M059J (cell line): ENCODE measurements around the gene ARHGEF19. TPM values are rescaled to one million over a fixed set of nuclear protein-coding genes. Genes with fewer than 3 reads are reported as not detected.
"Not testable (repeated sequence)": the region's sequence is repeated elsewhere in the genome, so short reads cannot be mapped to it uniquely, and the experiment has no call there.

Source experiments
- DNase-seq: peaks from one replicate; pipeline ENCODE4 v3.0.0-alpha.2; 2012; ENCODE audit warnings: low read depth
- total RNA-seq: library from RNA; depleted of rRNA; stranded (reverse); fragments of >200 nt; shearing (Covaris generic); gene quantifications from 2 replicates; pipeline ENCODE4 v1.2.3, GENCODE V29; 2014

ARHGEF19 gene
- total RNA-seq, 1 experiment from 2014 or later = 3.2 TPM

DNA sequence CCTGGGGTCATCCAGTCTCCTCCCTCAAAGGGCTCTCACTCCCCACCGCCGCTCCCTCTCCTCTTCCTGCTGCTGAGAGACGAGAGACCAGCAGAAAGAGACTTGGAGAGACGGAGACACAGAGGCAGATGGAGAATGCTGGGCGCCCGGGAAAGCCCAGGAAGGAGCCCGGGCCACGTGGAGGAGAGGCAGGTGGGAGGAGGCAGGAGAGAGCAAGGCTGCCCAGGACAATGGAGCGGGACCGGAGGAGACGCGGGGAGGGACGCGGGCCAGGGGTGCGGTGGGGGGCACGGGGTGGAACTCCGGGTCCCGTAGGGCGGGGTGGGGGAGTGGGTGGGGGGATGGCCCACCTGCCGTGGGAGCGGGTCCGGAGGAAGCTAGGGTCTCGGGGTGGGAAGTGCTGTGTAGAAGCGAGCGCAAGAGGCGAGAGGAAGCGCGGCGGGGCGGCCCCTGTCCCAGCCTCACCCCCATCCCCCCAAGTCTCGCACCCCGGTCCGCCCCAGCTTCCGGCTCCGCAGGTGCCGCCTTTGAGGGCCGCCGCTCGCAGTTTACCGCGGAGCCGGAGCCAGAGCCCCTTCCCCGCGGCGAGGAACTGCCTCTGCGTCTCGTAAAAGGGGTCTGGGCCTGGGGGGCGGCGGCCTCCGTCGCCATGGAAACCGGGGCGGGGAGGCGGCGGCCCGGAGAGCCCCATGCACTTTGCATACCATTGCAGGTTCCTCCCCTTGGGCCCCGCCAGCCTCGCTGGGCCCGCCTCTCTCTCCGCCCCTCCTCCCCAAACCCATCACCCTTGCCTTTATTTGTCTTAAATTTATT, 44.9 kb downstream of the ARHGEF19 start:
- peak; percentile 17 for DNase-seq

DNA sequence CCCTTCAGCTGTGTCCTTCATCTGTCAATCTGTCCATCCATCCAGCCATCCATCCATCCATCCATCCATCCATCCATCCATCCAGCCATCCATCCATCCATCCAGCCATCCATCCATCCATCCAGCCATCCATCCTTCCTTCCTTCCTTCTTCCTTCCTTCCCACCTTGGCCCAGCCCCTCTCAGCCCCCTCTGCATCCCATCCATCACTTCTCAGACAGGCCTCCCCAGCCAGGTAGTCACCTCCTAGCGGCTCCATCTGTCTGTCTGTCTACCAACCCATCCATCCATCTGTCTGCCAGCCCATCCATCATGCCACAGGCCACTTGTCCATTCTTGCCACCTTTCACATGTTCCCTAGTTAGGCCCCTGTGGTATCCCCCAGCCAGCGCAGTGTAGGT, 46.3 kb downstream of the ARHGEF19 start:
- DNase-seq = no peak

DNA sequence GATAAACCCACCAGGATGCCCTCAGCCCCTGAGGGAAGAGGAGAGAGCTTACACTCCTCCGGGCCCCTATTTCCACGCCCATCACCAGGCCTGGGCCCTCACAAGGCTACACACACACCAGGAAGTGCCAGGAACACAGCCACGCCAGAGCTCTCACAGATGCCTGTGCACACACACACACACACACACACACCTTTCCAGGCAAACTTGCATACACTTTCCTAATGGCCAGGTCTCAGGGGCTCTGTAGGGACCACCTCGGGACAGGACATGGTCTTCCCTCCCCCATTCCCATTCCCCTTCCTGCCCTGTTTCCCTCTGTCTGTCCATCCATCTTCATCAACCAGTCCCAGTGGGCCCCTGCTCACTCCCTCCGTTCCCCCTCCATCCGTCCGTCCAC, 46.9 kb downstream of the ARHGEF19 start:
- peak; percentile 9 for DNase-seq

DNA sequence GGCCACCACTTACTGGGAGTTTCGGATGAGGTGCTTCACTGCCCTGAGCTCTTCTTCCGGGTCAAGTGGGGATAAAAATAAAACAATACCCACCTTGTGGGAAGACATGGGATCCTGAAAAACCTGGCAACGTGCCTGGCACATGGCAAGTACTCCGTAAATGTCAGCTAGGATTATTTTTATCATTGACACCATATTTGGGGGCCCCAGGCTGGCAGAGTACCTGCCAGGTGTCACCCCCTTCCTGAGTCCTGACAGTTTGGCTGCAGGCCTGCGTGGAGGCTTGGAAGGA, 47.4 kb downstream of the ARHGEF19 start:
- DNase-seq = peak; percentile 6

DNA sequence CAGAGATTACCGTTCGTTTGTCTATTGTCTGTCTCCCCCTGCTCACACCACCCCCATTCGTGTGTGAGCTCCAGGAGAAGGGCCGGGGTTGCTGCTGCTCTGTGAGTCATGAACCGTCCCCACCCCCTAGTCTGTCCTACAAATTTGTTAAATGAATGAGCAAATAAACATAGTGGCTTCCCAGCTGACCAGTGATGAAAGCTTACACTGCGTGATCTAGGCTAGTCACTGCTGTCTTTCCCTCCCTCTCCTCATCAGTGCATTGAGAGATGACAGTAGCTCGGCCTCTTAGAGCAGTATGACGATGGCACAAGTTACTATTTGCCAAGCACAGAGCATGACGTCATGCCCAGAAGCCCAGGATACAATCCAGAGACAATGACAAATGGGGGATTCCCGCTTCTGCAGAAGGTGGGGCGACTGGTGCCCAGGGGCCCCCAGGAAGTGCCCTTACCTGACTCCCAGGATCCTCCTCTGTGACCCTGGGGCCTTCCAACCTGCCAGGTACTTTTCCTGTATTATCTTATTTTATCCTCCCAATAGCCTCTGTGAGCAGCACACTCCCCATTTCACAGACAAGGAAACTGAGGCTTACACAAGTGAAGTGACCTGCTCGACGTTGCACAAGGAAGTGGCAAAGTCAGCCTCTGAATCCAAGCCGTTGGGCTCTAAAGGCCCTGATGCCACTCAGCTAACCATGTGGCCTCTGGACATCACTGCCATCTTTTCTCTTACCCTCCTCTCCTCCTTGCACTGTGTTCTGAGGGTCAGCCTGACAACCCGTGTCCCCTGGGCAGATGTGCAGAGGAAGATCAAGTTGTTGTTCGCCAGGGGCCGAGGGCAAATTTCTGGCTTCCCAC, 48.0 kb downstream of the ARHGEF19 start:
- DNase-seq = peak; percentile 98

DNA sequence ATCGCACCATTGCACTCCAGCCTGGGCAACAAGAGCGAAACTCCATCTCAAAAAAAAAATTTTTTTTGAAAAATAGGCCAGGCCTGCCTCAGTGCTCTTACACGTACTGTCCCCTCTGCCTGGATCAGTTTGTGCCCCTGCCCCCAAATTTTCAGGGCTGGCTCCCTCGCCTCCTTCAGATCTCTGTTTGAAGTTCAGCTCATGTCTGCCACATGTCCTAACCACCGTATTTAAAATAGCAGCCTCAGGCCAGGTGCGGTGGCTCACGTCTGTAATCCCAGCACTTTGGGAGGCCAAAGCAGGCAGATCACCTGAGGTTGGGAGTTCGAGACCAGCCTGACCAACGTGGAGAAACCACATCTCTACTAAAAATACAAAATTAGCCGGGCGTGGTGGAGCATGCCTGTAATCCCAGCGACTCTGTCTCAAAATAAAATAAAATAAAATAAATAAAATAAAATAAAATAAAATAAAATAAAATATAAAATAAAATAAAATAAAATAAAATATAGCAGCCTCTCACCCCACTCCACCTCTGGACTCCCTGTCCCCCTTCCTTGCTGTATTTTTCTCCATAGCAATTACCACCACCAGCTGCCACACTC, 48.7 kb downstream of the ARHGEF19 start:
- DNase-seq = not testable (repeated sequence)

DNA sequence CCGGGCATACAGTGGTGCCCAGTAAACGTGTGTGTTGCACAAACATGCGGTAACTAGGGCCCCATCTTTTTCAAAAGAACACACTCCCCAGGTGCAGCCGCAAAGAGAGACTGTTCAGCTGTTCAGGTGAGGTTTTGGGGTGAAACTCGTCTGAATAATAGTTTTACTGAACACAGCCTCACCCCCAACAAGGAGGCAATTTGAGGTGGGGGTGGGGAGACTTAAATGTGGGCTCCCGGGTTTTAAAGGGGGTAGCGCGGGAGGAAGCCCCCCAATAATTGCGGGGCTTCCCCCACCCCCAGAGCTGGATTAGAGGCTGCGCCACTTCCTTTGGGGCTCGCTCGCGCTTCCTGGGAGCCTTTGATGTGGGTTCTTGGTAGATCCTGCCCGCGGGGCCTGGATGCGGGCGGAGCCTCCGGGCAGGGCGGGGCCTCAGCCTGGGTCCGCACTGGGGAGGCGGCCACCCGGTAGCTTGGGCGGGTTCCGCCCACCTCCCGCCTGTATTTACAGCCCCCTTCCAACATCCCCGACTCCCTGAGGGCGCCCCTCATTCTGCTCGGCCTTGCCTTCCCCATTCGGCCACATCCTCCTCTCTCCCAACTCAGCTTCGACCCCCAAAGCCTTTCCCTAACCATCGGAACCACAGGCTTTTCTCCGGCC, 50.2 kb downstream of the ARHGEF19 start:
- DNase-seq = no peak

DNA sequence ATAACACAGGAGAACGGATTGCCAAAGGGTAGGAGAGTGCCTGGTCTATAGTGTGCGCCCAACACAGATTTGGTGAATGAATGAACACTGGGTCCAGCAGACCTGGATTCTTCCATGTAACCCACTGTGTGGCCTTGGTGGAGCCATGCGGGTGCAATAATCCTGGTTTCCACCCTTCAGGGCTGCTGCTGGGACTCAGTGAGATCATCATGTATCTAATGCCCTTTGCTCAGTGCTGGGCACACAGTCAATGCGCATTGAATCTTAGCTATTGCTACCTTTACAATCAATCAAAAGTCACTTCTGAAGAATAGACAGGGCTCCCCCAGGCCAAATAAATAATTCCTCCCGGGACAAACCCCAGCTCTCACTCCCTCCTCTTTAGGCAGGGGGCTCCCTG, 50.7 kb downstream of the ARHGEF19 start:
- no peak for DNase-seq

DNA sequence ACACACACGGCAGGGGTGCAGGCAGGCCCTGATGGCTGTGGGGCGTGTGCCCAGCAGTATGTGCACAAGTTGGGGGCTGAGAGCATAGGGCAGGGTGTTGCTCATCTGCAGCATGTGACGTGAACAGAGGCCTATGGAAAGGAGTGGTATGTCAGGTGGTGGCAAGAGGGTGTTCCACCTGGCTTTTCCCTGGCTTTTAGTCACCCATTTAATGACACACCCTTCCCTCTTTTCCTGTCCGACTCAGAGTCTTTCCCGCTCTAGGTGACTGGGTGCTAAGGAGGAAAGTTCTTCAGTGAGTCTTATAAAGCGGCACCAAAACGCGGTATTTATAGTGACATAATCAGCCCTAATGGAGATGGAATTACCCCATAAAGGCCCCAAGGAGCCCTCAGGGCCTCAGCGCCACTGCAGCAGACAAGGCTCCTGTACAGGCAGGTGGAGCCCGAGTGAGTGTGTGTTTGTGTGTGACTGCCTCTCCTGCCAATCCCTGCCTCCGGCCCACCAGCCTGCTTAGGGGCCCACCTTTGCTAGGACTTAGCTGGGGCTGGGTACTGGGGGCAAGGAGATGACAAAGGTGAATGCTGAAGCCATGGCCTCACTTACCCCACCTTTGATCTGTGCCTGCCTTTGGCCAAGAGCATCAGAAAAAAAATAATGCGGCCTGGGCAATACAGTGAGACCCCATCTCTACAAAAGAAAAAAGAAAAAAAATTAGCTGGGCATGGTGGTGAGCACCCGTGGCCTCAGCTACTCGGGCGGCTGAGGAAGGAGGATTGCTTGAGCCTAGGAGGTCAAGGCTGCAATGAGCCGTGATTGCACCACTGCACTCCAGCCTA, 53.2 kb downstream of the ARHGEF19 start:
- peak; percentile 71 for DNase-seq

DNA sequence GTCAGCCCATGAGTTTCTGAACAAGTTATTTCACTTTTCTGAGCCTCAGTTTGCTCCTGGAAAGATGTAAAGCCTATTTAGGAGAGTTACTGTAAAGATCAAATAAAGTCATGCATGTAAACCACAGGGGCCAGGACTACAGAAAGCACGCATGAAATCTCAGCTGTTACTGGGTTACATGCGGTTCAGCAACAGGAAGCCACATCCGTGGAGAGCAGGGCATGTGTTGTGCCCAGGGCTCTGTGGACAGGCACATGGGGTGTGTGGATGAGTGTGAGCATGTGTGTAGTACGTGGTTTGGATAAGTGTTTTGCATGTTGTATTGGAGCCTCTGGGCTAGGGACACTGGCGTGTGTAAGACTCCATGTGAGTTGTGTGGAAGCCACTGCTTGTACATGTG, 54.4 kb downstream of the ARHGEF19 start:
- no peak for DNase-seq

DNA sequence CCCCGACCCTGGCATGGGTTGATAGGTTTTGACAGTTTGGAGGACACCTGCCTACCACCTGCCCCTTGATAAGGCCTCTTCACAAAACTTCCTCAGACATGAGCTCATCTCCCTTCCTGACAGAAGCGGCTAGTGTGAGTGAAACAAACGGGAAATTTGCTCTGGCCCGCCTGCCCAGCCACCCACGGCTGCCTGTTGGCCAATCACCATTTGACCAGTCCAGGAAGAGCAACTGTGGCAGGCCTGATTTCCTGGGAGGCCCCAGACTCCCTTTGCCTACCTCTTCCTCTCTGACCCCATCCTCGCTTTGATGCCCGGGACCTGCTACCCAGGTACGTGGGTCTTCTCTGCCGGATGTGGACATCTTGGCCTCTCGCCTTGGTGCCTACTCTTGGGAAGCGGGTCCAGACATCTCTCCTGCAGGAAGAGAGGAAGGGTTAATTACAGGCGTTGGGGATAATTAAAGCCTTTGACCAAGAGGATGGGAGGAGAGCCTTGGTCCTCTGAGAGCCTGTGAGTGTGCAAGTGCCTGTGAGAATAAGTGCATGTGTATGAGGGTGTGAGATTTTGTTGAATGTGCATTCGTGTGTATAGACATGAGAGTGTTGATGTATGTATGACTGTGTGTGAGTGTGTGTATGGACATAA, 55.5 kb downstream of the ARHGEF19 start:
- no peak for DNase-seq

DNA sequence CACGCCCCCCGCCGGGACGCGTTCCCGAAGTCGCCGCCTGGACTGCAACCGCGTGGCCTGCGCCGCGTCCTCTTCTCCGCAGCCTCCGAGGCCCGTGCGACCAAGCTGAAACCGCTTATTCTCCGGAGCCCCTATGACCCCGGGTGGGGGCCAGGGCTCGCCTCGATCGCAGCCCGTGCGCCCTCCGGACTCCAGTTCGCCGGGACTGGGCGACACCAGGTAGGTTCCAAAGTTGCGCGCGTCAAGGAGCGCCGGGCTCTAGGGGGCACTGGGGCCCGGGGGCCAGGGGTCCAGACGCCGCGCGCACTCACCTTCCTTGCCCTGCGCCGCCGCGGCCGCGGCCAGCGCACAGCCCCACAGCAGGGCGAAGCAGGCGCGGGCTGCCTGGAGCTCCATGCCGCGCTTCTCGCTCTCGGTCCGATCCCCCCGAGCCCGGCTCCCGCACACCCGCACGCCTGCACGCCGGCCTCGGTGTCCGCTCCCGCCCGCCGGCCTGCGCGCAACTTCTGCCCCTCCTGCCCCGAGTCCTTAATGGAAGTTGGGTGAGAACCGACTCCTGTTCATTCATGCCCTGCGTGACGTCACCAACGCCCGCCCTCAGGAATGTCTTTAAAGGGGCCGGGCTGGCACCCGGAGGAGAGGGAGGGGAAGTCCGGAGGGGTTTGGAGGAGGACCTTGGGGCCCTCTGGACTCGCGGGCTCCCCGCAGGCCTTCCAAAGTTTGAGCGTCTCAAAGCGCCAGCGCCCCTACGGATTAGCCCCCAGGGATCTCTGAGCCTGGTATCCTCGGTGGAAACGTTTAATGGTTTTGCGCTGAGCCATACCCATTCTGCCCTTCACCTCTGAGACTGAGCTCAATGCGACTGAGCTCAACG, 56.7 kb downstream of the ARHGEF19 start, which contains the start of gene EPHA2:
Gene EPHA2, minus strand, starts transcription at position 533 of the 874 bp plus-strand sequence. Its CDS starts 137 bp downstream, at position 396.
- peak; percentile 97 for DNase-seq

DNA sequence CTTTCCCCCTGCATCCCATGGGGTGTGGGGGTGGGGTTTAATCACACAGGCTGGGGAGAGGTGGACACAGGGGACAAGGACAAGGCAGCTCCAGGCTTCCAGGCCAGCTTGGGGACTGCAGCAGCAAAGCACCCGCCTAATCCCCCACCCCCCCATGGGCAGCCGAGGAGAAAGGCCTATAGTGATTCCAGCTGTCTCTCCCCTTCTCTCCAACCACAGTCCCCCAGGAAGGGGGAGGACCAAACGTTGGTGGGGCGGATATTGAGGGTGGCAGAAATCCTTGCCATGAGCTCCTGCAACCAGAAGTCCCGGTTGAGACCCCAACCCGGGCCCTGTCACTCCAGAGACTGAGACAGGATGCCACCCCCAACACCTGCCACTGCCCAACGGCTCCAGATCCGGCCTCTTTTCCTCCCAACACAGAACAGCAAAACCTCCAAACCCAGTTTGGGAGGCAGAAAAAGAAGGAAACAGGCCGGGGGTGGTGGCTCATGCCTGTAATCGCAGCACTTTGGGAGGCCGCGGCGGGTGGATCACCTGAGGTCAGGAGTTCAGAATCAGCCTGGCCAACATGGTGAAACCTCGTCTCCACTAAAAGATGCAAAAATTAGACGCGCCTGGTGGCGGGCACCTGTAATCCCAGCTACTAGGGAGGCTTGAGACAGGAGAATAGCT, 58.3 kb downstream of the ARHGEF19 start:
- no peak for DNase-seq

DNA sequence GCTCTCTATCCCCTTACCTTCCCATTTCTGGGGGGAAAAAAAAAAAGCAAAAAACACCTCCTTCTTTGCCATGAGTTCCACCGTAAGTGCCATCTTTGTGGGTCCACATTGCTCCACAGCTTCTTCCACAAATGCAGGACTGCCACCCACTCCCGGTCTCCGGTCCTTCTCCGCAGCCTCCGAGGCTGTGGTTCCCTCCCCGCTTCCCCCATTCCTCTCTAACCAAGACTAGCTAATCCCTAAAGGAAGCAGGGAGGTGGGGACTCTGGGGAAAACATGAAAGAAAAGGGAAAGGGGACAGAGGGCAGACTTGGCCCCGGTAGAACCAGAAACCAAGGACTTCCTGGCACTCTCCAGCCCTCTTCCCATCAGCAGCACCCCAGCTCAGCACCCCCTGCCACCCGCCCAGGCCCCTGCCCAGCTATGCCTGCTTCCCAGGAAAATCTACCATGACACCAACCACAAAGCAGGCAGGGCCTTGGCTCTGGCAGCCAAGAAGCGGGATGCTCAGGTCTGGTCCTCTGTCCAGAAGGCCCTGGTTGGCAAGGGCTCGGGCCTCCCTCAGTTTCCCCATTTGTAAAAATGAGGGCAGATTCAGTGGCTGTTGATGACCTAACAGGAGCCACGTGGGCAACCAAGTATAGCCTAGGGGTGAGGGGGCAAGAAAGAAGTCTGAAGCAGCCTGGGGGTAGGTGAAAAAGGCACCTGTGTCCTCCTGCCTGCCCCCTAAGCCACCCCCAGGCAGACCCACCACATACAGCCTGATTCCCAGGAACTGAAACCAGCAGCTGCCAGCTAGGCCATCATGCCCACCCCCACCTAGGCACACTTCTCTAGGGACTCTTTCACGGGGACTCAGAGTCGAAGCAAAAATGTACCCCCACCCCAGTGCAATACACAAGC, 59.1 kb downstream of the ARHGEF19 start:
- DNase-seq = no peak

DNA sequence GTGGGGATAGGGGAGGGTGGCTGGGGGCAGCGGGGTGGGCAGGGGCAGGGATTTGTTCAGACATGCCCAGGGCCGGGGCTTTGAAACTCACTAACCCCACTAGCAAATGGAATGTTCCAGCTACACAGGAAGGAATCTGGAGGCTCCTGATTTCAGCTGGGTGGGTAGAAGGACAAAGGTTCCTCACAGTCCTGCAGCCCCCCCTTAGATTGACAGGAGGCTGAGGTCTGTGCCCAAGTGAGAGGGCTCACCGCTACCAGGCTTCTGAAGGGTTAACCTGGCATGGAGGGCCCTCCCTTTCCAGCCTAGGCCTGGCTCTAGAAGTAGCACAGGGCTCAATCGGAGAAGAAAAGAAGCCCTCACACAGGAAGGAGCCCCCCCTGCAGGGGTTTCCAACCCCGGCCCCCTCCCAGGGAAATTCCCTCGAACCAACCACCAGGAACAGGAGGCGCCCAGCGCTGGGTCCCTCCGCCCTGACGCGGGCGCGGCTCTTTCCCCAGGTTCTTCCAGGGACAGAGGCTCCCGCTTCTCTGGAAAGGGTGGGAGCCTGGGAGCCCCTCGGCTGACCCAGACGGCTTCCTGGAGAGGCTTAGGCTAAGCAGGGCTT, 59.9 kb downstream of the ARHGEF19 start:
- no peak for DNase-seq

DNA sequence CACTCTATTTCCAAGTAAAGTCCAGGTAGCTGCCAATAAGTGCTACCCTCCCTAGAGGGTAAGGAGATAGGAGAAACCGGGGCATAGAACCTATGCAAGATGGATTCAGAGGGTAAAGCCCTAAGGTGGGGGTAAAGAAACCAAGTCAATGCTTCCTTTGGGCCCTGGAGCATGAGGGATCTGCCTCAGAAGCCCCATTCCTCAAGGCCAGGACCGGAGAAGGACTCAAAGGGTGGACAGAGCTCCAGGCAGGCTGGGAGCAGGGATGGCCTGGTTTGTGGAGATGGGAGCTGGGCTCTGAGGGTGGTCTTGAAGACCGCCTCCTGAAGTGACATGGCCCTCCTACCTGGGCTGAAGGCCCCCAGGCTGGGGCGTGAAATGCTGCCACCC, 60.5 kb downstream of the ARHGEF19 start:
- no peak for DNase-seq

DNA sequence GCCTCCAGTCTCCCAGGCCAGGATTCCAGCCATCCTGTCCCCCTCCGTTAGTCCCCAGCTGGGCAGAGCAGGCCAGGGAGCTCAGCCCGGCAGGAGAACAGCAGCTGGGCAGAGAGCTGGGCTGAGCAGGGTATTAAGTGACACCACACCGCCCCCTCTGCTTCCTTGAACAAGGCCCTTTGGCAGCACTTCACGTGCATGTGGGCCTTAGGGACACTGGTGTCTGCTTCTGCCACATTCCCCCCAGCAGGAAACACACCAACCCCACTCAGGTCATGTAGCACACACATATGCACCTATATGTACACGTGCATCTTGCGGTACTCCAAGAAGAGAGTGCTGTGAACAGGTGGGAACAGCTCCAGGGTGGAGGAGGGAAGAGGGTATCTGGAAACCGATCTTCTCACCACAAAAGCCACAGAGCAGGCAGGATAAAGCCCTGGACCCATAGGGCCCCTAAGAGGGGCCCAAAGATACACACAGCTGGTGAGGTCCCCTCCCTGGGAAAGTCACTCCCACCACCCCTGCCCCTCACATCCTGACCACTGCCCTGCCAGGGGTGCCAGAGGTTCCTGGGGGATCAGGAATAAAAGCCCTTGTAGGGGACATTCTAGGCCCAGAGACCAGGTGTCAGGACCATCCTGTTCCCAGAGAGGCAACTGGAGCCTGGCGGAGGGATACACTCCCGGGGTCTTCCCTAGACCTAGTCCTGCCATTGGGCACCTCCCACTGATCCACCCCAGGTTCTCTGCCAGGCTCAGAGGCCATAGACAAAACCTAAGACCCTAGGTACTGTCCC, 61.1 kb downstream of the ARHGEF19 start:
- DNase-seq = peak; percentile 70
